ENCODE results near the gene ARID3A. TPM values are rescaled to one million over a fixed set of nuclear protein-coding genes. Genes with fewer than 3 reads are reported as not detected.

Gene ARID3A
- total and polyA plus RNA-seq, 2 of the 8 experiments (the other 6 are each of a cell fraction or from before 2014, with no cell fraction given) = 40.5 to 77.4 TPM

- no peak for TF ChIP-seq CHD7 (IDR thresholded peaks at IDR 0.05; ENCODE audit: insufficient replicate concordance, low read length)
- no peak for TF ChIP-seq SUZ12 (IDR thresholded peaks at IDR 0.05; ENCODE audit: low read length)
- no peak for TF ChIP-seq KDM1A (IDR thresholded peaks at IDR 0.05; ENCODE audit: borderline replicate concordance, low read length)
- TF ChIP-seq EZH2 (IDR thresholded peaks at IDR 0.05; ENCODE audit: low read depth, low read length, severe bottlenecking) = no peak
- no peak for TF ChIP-seq EGR1 (IDR thresholded peaks at IDR 0.05; ENCODE audit: borderline replicate concordance, low read depth, low read length)
- no peak for TF ChIP-seq POLR2AphosphoS5 (IDR thresholded peaks at IDR 0.05; ENCODE audit: low read depth, low read length)
- no peak for TF ChIP-seq JUND (IDR thresholded peaks at IDR 0.05; ENCODE audit: low read length)
- no peak for TF ChIP-seq POLR2A (IDR thresholded peaks at IDR 0.05; ENCODE audit: control extremely low read depth in 1 of 2, low read depth in 2 of 2, low read length in 2 of 2)
- no peak for TF ChIP-seq HDAC6 (IDR thresholded peaks at IDR 0.05; ENCODE audit: low read depth, low read length)
- no peak for TF ChIP-seq JUN (IDR thresholded peaks at IDR 0.05; ENCODE audit: low read depth, low read length)
Measured at GRCh38 chr19:1019616-1019961, 93.8 kb downstream of the ARID3A start (continued).
